Omental fat pad (tissue), 4 donors: Measurements from ENCODE around the gene NR4A3. TPM values are rescaled to one million over a fixed set of nuclear protein-coding genes. Genes with fewer than 3 reads are reported as not detected.
"Not testable (repeated sequence)": the region's sequence is repeated elsewhere in the genome, so short reads cannot be mapped to it uniquely, and the experiment has no call there.

Experiments used
- ATAC-seq: fragments of 150-250 bp; one replicate; pipeline ENCODE4 v1.9.1; 2016; ENCODE audit warnings: mild to moderate bottlenecking, moderate library complexity; ENCODE audit not compliant: low FRiP score
- DNase-seq: peaks from one replicate; pipeline ENCODE4 v3.0.0-alpha.2; 2019; ENCODE audit warnings: low spot score
- total RNA-seq, 4 donors: library from RNA; depleted of rRNA; stranded (reverse); fragments of >200 nt; gene quantifications; one replicate each; pipeline ENCODE4 v1.1.0, GENCODE V29; 2016
- TF ChIP-seq, protein P1 (sequence below), 3 donors: fragments of 450-650 bp; IDR thresholded peaks; one replicate each; pipeline ENCODE4 v1.5.1; 2016 to 2017; ENCODE audit warnings: antibody characterized with exemption in 3 of 3, mild to moderate bottlenecking in 3 of 3, moderate library complexity in 2 of 3

NR4A3 gene
- 100 to 1,000 TPM in 1 of 4 donors, 10 to 100 TPM in 3; 12.4 to 216 (median 26.3) TPM for total RNA-seq

DNA sequence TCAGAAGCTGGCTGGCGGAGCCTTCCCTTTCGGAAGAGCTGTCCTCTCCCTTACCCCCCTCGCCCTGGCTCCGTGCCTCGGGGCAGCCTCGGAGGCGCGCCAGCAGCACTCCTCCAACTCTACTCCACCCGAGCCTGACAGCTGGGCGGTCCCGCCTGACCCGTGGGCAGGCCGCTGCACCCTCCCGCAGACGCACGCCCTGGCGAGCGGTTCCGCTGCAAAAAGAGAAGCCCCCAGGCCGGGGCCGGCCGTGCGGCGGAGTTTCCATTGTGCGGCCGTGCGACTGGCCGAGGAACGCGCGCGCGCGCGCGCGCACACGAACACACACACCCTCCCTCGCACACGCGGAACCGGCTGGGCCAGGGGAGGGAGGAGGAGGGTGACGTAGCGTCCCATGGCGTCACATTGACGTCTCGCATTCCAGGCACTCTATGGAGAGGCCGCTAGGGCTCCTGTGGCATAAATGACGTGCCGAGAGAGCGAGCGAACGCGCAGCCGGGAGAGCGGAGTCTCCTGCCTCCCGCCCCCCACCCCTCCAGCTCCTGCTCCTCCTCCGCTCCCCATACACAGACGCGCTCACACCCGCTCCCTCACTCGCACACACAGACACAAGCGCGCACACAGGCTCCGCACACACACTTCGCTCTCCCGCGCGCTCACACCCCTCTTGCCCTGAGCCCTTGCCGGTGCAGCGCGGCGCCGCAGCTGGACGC lies at the start of gene NR4A3:
Gene NR4A3, plus strand, starts transcription at position 490 of the 713 bp plus-strand sequence. CDS start 6,158 bp downstream, outside the sequence.
- ATAC-seq (peak; percentile 69), DNase-seq (peak; percentile 94)
- TF ChIP-seq, protein P1, sequence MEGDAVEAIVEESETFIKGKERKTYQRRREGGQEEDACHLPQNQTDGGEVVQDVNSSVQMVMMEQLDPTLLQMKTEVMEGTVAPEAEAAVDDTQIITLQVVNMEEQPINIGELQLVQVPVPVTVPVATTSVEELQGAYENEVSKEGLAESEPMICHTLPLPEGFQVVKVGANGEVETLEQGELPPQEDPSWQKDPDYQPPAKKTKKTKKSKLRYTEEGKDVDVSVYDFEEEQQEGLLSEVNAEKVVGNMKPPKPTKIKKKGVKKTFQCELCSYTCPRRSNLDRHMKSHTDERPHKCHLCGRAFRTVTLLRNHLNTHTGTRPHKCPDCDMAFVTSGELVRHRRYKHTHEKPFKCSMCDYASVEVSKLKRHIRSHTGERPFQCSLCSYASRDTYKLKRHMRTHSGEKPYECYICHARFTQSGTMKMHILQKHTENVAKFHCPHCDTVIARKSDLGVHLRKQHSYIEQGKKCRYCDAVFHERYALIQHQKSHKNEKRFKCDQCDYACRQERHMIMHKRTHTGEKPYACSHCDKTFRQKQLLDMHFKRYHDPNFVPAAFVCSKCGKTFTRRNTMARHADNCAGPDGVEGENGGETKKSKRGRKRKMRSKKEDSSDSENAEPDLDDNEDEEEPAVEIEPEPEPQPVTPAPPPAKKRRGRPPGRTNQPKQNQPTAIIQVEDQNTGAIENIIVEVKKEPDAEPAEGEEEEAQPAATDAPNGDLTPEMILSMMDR (IDR thresholded peaks at IDR 0.05) = no peak

DNA sequence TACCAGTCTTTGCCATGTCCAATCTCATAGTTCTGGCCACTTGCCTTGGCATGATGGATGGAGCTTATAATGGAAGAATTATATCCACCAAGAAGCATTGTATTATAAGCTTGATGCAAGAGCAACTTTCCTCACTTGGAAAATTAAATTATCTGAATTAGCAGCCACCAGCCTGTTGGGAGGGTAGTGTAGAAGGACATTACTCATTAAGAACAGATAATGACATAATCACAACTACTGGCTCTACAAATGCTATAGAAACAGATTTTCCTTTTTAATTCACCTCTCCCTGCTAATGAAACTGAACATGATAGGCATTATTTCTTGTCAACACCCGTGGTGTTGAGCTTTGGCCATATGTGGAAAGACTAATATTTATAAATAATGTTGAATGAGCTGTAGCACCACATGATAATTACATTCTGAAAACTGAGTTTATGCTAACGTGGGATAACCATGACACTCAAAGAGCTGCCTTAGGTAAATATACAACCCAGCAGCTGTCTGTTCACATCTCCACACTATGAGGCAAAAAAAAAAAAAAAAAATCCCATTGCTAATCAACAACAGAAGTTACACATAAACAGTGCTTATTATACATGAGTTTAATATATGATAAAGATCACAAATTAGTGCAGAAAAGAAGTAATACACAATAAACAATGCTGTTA lies 48.1 kb upstream of the NR4A3 start:
- ATAC-seq (no peak), DNase-seq (no peak)
- TF ChIP-seq, protein P1 (IDR thresholded peaks at IDR 0.05) = no peak

DNA sequence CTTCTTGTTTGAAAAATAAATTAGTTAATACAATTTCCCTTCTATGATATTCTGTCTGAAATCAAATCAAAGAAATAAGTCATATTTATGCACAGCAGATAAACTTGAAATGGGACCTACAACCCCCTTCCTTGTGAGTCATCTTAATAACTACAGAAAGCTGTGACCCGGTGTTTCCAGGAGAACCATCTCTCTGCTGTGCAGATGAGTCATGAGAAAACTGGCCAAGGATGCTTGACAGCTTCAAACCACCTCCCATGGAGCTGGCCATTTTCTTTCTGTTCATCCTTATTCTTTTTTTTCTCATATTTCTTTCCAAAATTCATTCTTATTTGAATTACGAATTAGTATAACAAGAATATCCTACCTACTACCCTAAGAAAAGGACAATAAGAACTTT lies 43.4 kb upstream of the NR4A3 start:
- peak; percentile 83 for ATAC-seq
- DNase-seq = no peak
- TF ChIP-seq, protein P1 (IDR thresholded peaks at IDR 0.05) = no peak

DNA sequence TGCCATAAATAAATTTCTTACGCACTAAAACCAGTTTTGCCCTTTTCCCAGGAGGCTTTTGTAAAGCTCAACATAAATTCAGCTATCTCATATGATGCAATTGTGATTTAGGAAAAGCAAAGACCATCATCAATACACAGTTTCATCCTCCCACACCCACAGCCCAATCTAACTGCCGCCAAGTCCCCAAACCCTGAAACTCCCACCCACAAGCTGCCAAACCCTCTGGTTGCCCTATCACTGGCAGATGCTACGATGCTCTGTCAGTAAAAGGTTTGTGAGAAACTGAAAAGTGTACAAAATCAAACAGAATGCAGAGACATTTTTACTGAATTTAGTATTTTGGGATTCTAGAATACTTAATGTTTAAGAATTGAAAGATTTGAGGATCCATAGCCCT lies 42.8 kb upstream of the NR4A3 start:
- no peak for ATAC-seq

DNA sequence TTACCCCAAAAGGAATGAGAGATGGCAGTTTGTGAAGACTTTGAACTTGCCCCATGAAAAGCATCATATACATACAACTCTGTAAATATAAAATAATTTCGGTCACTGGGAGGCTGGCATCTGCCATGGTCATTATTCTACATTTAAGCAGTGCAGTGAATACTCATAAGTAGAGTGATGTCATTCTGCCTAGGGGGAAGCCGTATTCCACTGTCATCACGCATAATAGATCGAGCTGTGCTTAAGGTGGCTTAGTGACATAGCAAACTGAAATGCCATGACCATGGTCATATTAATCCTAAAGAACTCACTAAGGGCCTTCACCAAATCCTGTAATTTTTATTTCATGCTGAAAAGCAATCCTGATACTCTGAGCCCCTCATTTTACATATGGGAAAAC lies 42.4 kb upstream of the NR4A3 start:
- ATAC-seq = no peak
- TF ChIP-seq, protein P1 (IDR thresholded peaks at IDR 0.05) = no peak
- DNase-seq = no peak

More for the DNA sequence above, 42.8 kb upstream of the NR4A3 start:
- TF ChIP-seq, protein P1 (IDR thresholded peaks at IDR 0.05) = no peak
- no peak for DNase-seq

DNA sequence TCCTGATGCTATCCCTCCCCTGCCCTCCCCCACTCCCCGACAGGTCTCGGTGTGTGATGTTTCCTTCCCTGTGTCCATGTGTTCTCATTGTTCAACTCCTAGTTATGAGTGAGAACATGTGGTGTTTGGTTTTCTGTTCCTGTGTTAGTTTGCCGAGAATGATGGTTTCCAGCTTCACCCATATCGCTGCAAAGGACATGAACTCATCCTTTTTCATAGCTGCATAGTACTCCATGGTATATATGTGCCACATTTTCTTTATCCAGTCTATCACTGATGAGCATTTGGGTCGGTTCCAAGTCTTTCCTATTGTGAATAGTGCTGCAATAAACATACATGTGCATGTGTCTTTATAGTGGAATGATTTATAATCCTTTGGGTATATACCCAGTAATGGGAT lies 39.3 kb upstream of the NR4A3 start:
- ATAC-seq, DNase-seq: not testable (repeated sequence)

DNA sequence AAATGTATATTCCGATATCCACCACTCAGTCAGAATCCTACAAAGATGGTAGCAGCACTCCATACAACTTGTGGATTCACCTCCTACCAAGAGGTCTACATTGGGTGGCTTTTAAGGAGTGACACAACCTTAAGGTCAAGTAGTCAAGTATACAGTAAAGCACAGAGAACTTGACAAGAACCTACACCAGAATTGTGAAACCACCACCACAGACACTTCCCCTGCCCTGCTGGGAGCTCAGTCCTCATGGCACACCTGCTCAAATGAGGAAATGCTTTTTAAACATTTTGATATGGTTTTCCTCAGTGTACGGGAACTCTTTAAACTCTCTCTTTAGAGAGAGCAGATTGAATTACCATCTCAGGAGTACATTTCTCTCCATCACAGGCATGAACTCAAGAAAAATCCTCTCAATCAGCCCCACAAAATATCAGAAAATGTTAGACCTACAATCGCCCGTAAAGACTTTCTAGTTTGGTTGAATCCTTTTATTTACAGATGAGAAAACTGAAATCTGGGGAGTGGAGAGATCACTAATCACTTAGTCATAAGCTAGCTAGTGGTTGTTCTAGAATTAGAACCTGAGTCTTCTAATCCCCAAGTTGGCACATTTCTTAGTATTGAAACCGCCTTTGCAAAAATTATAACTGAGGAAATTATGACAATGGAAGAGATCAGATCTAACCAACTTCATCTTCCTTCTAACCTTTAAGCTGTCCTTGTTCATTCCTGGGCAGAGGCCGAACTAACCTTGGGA lies 38.5 kb upstream of the NR4A3 start:
- ATAC-seq (no peak), DNase-seq (no peak)
- TF ChIP-seq, protein P1 (IDR thresholded peaks at IDR 0.05) = no peak
